Right cardiac atrium (tissue), 5 donors: ENCODE measurements around the gene EMID1. TPM values are rescaled to one million over a fixed set of nuclear protein-coding genes. Genes with fewer than 3 reads are reported as not detected.

ENCODE experiments used
- ATAC-seq, 2 donors: fragments of 200-7000 bp; cut with Tn5 transposase; one replicate each; pipeline versions ENCODE4 v1.8.0 to v1.9.1; 2020; ENCODE audit warnings: moderate library complexity in 2 of 2, mild to moderate bottlenecking in 1 of 2
- DNase-seq, 3 donors: peaks; one replicate each; pipeline ENCODE4 v3.0.0-alpha.2; 2020
- H3K27ac ChIP-seq: one replicate; pipeline ENCODE4 v1.5.1; 2013; ENCODE audit warnings: mild to moderate bottlenecking, low read length, control low read depth, moderate library complexity
- H3K27me3 ChIP-seq: one replicate; pipeline ENCODE4 v1.6.1; 2013; ENCODE audit not compliant: control insufficient read depth, insufficient read depth
- H3K4me1 ChIP-seq: one replicate; pipeline ENCODE4 v1.6.1; 2013; ENCODE audit warnings: low read length; ENCODE audit not compliant: control insufficient read depth, insufficient read depth
- H3K4me3 ChIP-seq: one replicate; pipeline ENCODE4 v1.5.1; 2013; ENCODE audit warnings: low read length, control low read depth
- H3K9me3 ChIP-seq: one replicate; pipeline ENCODE4 v1.6.1; 2013; ENCODE audit warnings: low read length; ENCODE audit not compliant: control insufficient read depth
- WGBS: extraction: QIAGEN DNeasy Blood & Tissue Kit; methylation state at CpG from one replicate; pipeline ENCODE4 v1.1.7; 2013; 5-methylcytosine and 5-hydroxymethylcytosine counted together
- intact Hi-C, 4 donors: fragments of 100-400 bp; cut with DNase I; formaldehyde crosslinking; loops; one replicate each; pipeline versions ENCODE4 v1.11.0 to v1.14.0; 2022 to 2023
- polyA plus RNA-seq: library from polyadenylated mRNA; stranded (reverse); fragments of 200-250 nt; gene quantifications from one replicate; pipeline ENCODE4 v1.2.3, GENCODE V29; 2013
- total RNA-seq, 4 donors: library from RNA; stranded (reverse); fragmentation: NEBNext Ultra II Directional; extraction: Animal tissue kit (Norgen Biotek cat#: 25700); gene quantifications; one replicate each; pipeline ENCODE4 v1.2.1, GENCODE V29; 2021
- donor health status: healthy with polysubstance abuse.
- donor health status: DM: no; HTN: yes; CAD: no.
- donor health status: DM: no; HTN: no; CAD: no.
- donor health status: DM: no; HTN: yes; CAD: no; lungs with severe emphysema.
- donor health status: DM: yes; HTN: yes; CAD: no.

Gene EMID1
- total and polyA plus RNA-seq, 5 donors, result 0.74 to 1.6 (median 0.95) TPM

DNA sequence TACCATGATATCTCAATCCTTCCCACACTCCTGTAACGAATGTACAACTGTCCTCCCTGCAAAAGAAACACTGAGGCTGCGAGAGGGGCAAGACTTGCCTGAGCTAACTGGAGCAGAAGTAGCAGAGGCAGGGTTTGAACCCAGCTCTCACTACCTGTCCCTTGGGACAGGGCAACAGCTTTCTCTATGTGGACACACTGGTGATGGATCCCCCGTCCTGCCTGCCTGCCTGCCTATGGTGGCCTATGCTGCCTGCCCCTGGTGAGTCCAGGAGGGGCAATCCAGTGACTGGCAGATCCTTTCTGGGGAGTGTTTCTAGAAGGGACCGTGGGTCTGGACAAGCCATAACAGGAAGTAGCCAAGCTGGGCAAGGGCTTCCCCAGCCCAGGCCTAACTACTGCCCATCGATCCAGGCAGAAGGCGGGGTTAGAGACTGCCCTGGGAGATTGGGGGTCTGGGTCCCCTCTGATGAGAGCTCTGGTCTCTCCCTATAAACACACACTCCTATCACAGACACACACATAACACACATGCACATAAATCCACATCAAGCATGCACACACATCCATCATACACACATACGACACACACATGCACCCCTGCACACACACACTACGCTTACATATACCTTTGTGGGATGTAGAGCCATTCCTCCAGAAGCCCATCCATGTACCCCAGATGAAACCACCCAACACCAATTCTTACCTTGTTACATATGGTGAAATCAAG is 1.1 kb upstream of the EMID1 start:
- intact Hi-C loops, result no loop called here

GRCh38 chr22:29205252-29205593 is 473 bp upstream of the EMID1 start:
- DNase-seq (no peak), ATAC-seq (no peak)
- Histone ChIP-seq H3K27ac (no peak overlapping the region), H3K4me1 (peaks cover 4% of the 10 kb centered on the region), H3K4me3 (peak overlapping the region; percentile 73), H3K9me3 (no peaks in the 10 kb centered on the region), H3K27me3 (no peaks in the 10 kb centered on the region)
- WGBS, result 67% methylated on average over 11 of the region's 11 CpGs
- intact Hi-C loops, result no loop called here

More for the DNA sequence above, 1.1 kb upstream of the EMID1 start:
- Histone ChIP-seq H3K4me1 (peaks cover 4% of the 10 kb centered on the region), H3K9me3 (no peaks in the 10 kb centered on the region), H3K27ac (no peak overlapping the region), H3K4me3 (no peak overlapping the region), H3K27me3 (no peaks in the 10 kb centered on the region)
- DNase-seq (no peak), ATAC-seq (no peak)
- 79% methylated on average over 8 of the region's 8 CpGs for WGBS

DNA sequence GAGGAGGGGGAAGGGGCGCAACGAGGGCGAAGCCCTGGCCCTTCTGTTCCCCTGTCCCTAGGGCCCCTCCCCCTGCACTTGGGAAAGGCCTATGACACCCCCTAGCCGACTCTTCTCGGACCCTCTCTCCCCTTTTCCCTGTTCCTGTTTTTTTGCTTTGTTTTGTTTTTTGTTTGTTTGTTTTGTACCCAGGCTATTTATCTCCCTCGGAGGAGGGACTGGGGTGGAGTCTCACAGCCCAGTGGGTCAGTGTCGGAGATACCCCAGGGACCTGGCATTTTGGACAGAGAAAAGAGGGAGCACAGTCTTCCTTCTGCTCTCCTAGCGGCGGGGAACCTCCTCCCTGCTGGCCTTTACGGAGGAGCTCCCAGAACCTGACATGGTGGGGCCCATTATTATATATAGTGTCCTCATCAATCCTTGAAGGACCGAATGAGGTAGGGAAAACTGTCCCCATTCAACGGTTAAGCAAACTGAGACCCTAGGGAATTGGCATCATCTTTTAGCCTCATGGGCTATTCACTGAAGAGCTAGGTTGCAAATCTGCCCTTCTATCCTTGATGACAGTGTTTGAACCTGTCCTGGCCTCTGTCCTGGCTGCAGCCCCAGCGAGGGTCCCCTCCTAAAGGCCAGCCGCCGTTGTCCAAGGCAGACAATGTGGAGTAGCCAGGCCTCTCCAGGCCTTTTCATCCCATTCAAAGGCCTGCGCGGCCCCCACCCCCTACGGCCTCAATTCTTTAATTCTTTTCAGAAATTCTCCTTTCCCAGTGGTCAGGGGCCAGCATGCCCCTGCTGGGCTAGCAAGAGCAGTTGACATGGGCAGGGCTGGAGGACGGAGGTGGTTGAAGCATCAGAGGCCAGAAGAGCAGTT is 911 bp downstream of the EMID1 start:
- Histone ChIP-seq H3K9me3 (no peaks in the 10 kb centered on the region), H3K27ac (no peak overlapping the region), H3K4me3 (peak overlapping the region; percentile 73), H3K4me1 (peaks cover 4% of the 10 kb centered on the region), H3K27me3 (no peaks in the 10 kb centered on the region)
- no peak for DNase-seq
- peak in 1 of 2 donors; percentile 6 for ATAC-seq
- intact Hi-C loops, result no loop called here
- 50% methylated on average over 19 of the region's 19 CpGs for WGBS

GRCh38 chr22:29207243-29207550 is 1.5 kb downstream of the EMID1 start:
- WGBS, result 95% methylated on average over 5 of the region's 5 CpGs
- Histone ChIP-seq H3K27ac (no peak overlapping the region), H3K4me3 (no peak overlapping the region), H3K9me3 (no peaks in the 10 kb centered on the region), H3K4me1 (peaks cover 4% of the 10 kb centered on the region), H3K27me3 (no peaks in the 10 kb centered on the region)
- ATAC-seq, result no peak
- intact Hi-C loops, result no loop called here
- DNase-seq, result no peak

- intact Hi-C loops, result no loop called here
These were observed 2.1 kb downstream of the EMID1 start for GRCh38 chr22:29207562-29208501.

DNA sequence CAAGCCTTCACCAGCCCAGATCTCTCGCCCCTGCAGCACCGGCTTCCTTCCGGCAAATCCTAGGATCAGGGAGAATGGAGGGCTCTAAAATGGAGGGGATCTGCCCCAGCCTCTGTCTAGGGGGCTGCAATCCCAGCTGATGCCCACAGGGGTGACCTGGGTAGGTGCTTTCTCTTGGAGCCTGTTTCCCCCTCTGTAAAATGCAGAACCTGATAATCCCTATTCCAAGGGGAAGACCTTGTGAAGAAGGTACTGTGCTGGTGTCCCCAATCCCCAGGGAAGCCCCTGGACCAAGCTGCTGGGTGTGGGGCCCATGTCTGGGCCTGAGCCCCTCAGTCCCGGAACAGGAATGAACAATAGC is 2.8 kb downstream of the EMID1 start:
- no peak for DNase-seq

More at GRCh38 chr22:29207562-29208501, 2.1 kb downstream of the EMID1 start:
- H3K27ac ChIP-seq, result no peak overlapping the region
- DNase-seq (no peak), ATAC-seq (no peak)
- WGBS, result 78% methylated on average over 11 of the region's 11 CpGs
- no peaks in the 10 kb centered on the region for H3K9me3 ChIP-seq
- H3K4me3 ChIP-seq, result no peak overlapping the region
- peaks cover under 1% of the 10 kb centered on the region for H3K4me1 ChIP-seq
- H3K27me3 ChIP-seq, result no peaks in the 10 kb centered on the region

GRCh38 chr22:29208879-29209623 is 3.4 kb downstream of the EMID1 start:
- no peaks in the 10 kb centered on the region for H3K9me3 ChIP-seq
- ATAC-seq, result no peak

More for the DNA sequence above, 2.8 kb downstream of the EMID1 start:
- Histone ChIP-seq H3K27me3 (no peaks in the 10 kb centered on the region), H3K4me1 (no peaks in the 10 kb centered on the region), H3K4me3 (no peak overlapping the region), H3K27ac (no peak overlapping the region), H3K9me3 (no peaks in the 10 kb centered on the region)
- ATAC-seq, result no peak
- intact Hi-C loops, result no loop called here
- 89% methylated on average over 4 of the region's 4 CpGs for WGBS

GRCh38 chr22:29209624-29209929 is 3.9 kb downstream of the EMID1 start:
- Histone ChIP-seq H3K9me3 (no peaks in the 10 kb centered on the region), H3K4me3 (no peak overlapping the region), H3K4me1 (no peaks in the 10 kb centered on the region), H3K27ac (no peak overlapping the region), H3K27me3 (no peaks in the 10 kb centered on the region)
- WGBS, result 96% methylated on average over 3 of the region's 3 CpGs
- intact Hi-C loops, result no loop called here
- no peak for ATAC-seq
- no peak for DNase-seq

More at GRCh38 chr22:29208879-29209623, 3.4 kb downstream of the EMID1 start:
- H3K27ac ChIP-seq, result no peak overlapping the region
- DNase-seq, result no peak
- H3K27me3 ChIP-seq, result no peaks in the 10 kb centered on the region
- WGBS, result 74% methylated on average over 17 of the region's 17 CpGs
- intact Hi-C loops, result no loop called here
- no peaks in the 10 kb centered on the region for H3K4me1 ChIP-seq
- no peak overlapping the region for H3K4me3 ChIP-seq

DNA sequence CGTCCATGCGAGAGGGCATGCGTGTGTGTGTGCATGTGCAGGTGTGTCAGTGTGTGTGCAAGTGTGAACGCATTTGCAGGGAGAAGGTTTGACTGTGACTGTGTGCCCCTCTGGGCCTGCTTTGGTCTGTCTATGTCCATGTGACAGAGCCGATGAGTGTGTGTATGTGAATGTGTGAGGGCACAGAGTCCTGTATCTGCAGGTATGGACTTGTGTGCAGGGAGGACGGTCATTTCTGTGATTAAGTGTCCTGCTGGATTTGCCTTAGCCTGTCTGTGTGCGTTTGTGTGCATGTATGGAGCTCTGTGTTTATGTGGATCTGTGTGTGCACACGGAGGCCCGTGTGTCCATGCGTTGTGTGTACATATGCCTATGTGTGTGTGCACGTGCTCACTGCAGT is 5.4 kb downstream of the EMID1 start:
- H3K27ac ChIP-seq, result no peak overlapping the region
- intact Hi-C loops, result no loop called here
- no peak overlapping the region for H3K4me3 ChIP-seq
- H3K9me3 ChIP-seq, result no peaks in the 10 kb centered on the region
- DNase-seq (no peak), ATAC-seq (no peak)
- no peaks in the 10 kb centered on the region for H3K27me3 ChIP-seq
- 89% methylated on average over 11 of the region's 11 CpGs for WGBS
- no peaks in the 10 kb centered on the region for H3K4me1 ChIP-seq

DNA sequence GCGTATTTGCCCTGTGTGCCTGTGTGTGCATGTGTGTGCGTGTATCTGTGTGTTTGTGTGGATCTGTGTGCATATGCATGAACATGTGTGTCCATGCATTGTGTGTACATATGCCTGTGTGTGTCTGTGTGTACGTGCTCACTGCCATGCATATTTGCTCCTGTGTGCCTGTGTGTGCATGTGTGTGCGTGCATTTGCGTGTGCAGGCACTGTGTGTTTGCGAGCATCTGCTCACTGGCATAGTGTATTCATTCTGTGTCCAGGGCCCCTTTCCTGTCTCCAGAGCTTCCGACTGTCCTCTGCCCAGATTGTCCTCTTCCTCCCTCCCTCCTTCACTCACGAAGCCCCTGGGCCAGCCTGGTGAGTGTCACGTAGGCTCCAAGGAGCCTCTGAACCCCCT is 5.8 kb downstream of the EMID1 start:
- DNase-seq (no peak), ATAC-seq (no peak)
- H3K27ac ChIP-seq, result no peak overlapping the region
- intact Hi-C loops, result no loop called here
- H3K4me3 ChIP-seq, result no peak overlapping the region
- no peaks in the 10 kb centered on the region for H3K4me1 ChIP-seq
- H3K9me3 ChIP-seq, result no peaks in the 10 kb centered on the region
- 91% methylated on average over 9 of the region's 9 CpGs for WGBS
- H3K27me3 ChIP-seq, result no peaks in the 10 kb centered on the region
